HUES64 (cell line): ENCODE data around the gene DICER1.
"Not testable (repeated sequence)": the region's sequence is repeated elsewhere in the genome, so short reads cannot be mapped to it uniquely, and the experiment has no call there.

ENCODE experiments used
- H3K27ac ChIP-seq: 2 replicates; pipeline ENCODE4 v1.7.0; 2013; ENCODE audit warnings: low read depth, low read length, inconsistent platforms
- H3K27me3 ChIP-seq: 2 replicates; pipeline ENCODE4 v1.6.1; 2013; ENCODE audit warnings: mild to moderate bottlenecking, low read length; ENCODE audit not compliant: insufficient read depth
- H3K36me3 ChIP-seq: 2 replicates; pipeline ENCODE4 v1.6.1; 2013; ENCODE audit warnings: mild to moderate bottlenecking, low read length; ENCODE audit not compliant: insufficient read depth
- H3K4me1 ChIP-seq: 2 replicates; pipeline ENCODE4 v1.6.1; 2013; ENCODE audit warnings: mild to moderate bottlenecking, low read length, moderate library complexity; ENCODE audit not compliant: insufficient read depth
- H3K4me3 ChIP-seq: 2 replicates; pipeline ENCODE4 v1.5.1; 2013; ENCODE audit warnings: mild to moderate bottlenecking, low read length, moderate library complexity
- H3K9ac ChIP-seq: 2 replicates; pipeline ENCODE4 v1.6.1; 2013; ENCODE audit warnings: mild to moderate bottlenecking, low read depth, low read length
- H3K9me3 ChIP-seq: 2 replicates; pipeline ENCODE4 v1.6.1; 2013; ENCODE audit warnings: low read depth, low read length; ENCODE audit not compliant: insufficient read depth
- WGBS: fragments of 150-250, 120-280 bp; methylation state at CpG from one replicate; pipeline ENCODE4 v1.1.7; 2013; ENCODE audit warnings: missing lambda C conversion rate; 5-methylcytosine and 5-hydroxymethylcytosine counted together

Gene DICER1

GRCh38 chr14:95185033-95185766 is 27.9 kb upstream of the DICER1 start:
- no peak overlapping the region for H3K9ac ChIP-seq
- H3K9me3 ChIP-seq = peaks cover 6% of the 10 kb centered on the region
- WGBS = 92% methylated on average over 12 of the region's 12 CpGs
- no peak overlapping the region for H3K4me3 ChIP-seq
- peaks cover 17% of the 10 kb centered on the region for H3K4me1 ChIP-seq
- H3K27me3 ChIP-seq = no peaks in the 10 kb centered on the region
- no peak overlapping the region for H3K27ac ChIP-seq
- H3K36me3 ChIP-seq = no peaks in the 10 kb centered on the region

GRCh38 chr14:95184413-95184790 is 27.1 kb upstream of the DICER1 start:
- Histone ChIP-seq H3K4me3 (no peak overlapping the region), H3K36me3 (no peaks in the 10 kb centered on the region), H3K27ac (no peak overlapping the region), H3K9me3 (peaks cover 6% of the 10 kb centered on the region), H3K9ac (no peak overlapping the region), H3K4me1 (peaks cover 17% of the 10 kb centered on the region), H3K27me3 (no peaks in the 10 kb centered on the region)
- 100% methylated on average over 2 of the region's 2 CpGs for WGBS

- no peaks in the 10 kb centered on the region for H3K36me3 ChIP-seq
- H3K9ac ChIP-seq = no peak overlapping the region
- H3K27me3 ChIP-seq = no peaks in the 10 kb centered on the region
- WGBS = 82% methylated on average over 6 of the region's 6 CpGs
- no peak overlapping the region for H3K27ac ChIP-seq
- no peak overlapping the region for H3K4me3 ChIP-seq
- H3K9me3 ChIP-seq = peaks cover 6% of the 10 kb centered on the region
- H3K4me1 ChIP-seq = peaks cover 17% of the 10 kb centered on the region
Observed at GRCh38 chr14:95183532-95184412, 26.4 kb upstream of the DICER1 start.

- WGBS = 94% methylated on average over 1 of the region's 1 CpG
- peaks cover 17% of the 10 kb centered on the region for H3K4me1 ChIP-seq
Observed at GRCh38 chr14:95183082-95183481, 25.8 kb upstream of the DICER1 start.

DNA sequence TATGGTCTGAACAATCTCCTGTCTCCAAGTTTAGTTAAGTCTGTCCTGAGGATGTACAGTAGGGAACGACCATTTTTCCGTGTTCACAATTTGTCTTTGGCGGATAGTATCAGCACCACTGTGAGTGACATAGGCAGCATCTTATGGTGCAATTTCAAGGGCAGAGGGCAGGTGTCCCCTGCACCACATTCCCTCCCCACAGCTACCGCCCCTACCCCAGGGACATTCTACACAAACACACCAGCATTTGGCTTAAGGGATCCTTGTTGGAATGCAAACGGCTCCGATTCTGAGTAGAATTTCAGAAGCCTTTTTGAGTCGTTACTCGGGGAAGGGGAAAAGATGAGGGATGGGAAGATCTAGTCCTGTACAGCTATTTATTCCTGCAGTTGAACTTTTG is 25.1 kb upstream of the DICER1 start:
- Histone ChIP-seq H3K9ac (no peak overlapping the region), H3K27ac (no peak overlapping the region), H3K9me3 (no peaks in the 10 kb centered on the region), H3K36me3 (no peaks in the 10 kb centered on the region), H3K4me3 (no peak overlapping the region), H3K27me3 (no peaks in the 10 kb centered on the region), H3K4me1 (peaks cover 17% of the 10 kb centered on the region)
- 77% methylated on average over 8 of the region's 8 CpGs for WGBS

More at GRCh38 chr14:95183082-95183481, 25.8 kb upstream of the DICER1 start:
- Histone ChIP-seq H3K27ac (no peak overlapping the region), H3K4me3 (no peak overlapping the region), H3K27me3 (no peaks in the 10 kb centered on the region), H3K9me3 (peaks cover 4% of the 10 kb centered on the region), H3K9ac (no peak overlapping the region), H3K36me3 (no peaks in the 10 kb centered on the region)

DNA sequence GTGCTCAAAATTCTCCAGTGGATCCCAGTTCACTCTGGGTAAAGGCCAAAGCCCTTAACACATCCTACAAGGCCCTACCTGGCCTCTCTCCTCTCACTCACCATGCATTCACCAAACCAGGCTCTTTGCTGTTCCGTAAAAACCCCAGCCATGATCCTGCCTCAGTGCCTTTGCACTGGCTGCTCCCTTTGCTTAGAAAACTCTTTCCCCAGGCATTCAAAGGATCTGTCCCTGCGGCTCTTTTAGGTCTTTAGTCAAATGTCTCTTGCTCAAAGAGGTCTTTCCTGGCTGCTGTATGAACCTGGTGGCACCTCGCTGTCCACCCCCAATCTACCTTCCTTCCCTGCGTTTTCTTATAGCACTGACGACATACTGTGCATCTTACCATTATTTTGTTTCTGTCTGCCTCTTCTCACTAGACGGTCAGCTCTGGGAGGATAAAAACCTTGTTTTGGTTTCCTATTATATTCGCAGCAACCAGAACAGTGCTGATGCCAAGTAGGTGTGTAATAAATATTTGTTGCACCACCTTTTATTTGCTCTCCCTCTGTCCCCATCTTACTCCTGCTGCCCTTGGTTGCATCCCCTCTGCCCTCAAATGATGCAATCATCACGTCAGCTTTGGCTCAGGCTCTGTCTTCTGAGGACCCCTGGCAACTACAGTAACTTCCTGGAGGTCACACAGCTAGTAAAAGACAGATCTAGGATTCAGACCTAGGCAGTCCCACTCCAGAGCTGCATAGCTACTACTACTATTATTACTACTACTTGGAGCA is 23.8 kb upstream of the DICER1 start:
- Histone ChIP-seq H3K4me3 (no peak overlapping the region), H3K27ac (no peak overlapping the region), H3K27me3 (no peaks in the 10 kb centered on the region), H3K4me1 (peaks cover 17% of the 10 kb centered on the region), H3K36me3 (no peaks in the 10 kb centered on the region), H3K9me3 (no peaks in the 10 kb centered on the region), H3K9ac (no peak overlapping the region)
- 93% methylated on average over 8 of the region's 8 CpGs for WGBS

GRCh38 chr14:95175670-95176069 is 18.3 kb upstream of the DICER1 start:
- H3K9me3 ChIP-seq, H3K4me3 ChIP-seq, H3K36me3 ChIP-seq, H3K4me1 ChIP-seq, H3K27ac ChIP-seq, H3K27me3 ChIP-seq, H3K9ac ChIP-seq: not testable (repeated sequence)
- 80% methylated on average over 1 of the region's 3 CpGs for WGBS

DNA sequence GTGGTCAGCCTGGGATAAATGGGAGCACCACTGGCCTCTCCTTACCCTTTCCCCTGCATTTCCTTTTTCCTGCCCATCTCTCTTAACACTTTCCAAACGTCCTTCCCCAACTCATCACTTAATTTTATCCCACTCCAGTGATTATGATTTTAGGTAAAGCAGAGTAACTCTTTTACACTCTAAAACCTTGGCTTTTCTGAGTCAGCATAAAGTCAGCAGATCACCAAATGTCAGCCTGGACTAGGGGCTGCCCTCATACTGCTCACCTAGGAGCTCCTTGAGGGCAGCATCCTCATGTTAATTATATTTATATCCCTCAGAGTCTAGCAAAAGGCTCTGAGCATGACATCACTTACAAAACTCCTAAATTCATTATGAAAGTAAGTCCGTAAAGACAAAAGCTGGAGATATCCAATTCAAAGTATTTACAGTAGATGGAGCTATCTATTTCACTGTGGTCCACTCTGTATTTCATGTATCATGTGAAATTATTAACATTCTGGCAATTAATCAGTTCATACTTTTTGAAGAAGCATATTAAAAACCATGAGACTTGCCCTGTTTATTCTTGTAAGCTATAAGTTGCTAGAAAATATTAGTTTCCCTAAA is 17.0 kb upstream of the DICER1 start:
- H3K27ac ChIP-seq = no peak overlapping the region
- no peaks in the 10 kb centered on the region for H3K9me3 ChIP-seq
- H3K9ac ChIP-seq = no peak overlapping the region
- H3K4me3 ChIP-seq = no peak overlapping the region
- no peaks in the 10 kb centered on the region for H3K4me1 ChIP-seq
- WGBS = 65% methylated on average over 2 of the region's 2 CpGs
- H3K27me3 ChIP-seq = no peaks in the 10 kb centered on the region
- H3K36me3 ChIP-seq = no peaks in the 10 kb centered on the region

- H3K4me3 ChIP-seq = no peak overlapping the region
- no peak overlapping the region for H3K9ac ChIP-seq
- H3K4me1 ChIP-seq = no peaks in the 10 kb centered on the region
- H3K27me3 ChIP-seq = no peaks in the 10 kb centered on the region
- no peaks in the 10 kb centered on the region for H3K9me3 ChIP-seq
- H3K27ac ChIP-seq = no peak overlapping the region
- no peaks in the 10 kb centered on the region for H3K36me3 ChIP-seq
Observed at GRCh38 chr14:95173518-95173917, 16.2 kb upstream of the DICER1 start.

- WGBS = 94% methylated on average over 2 of the region's 2 CpGs
Observed at GRCh38 chr14:95167177-95167576, 9.8 kb upstream of the DICER1 start.

GRCh38 chr14:95165517-95165916 is 8.2 kb upstream of the DICER1 start:
- Histone ChIP-seq H3K27ac (no peak overlapping the region), H3K9ac (no peak overlapping the region), H3K36me3 (no peaks in the 10 kb centered on the region), H3K27me3 (no peaks in the 10 kb centered on the region), H3K9me3 (peaks cover 7% of the 10 kb centered on the region), H3K4me3 (no peak overlapping the region), H3K4me1 (peaks cover 12% of the 10 kb centered on the region)
- WGBS = 94% methylated on average over 2 of the region's 3 CpGs

More at GRCh38 chr14:95167177-95167576, 9.8 kb upstream of the DICER1 start:
- H3K4me1 ChIP-seq = peaks cover 11% of the 10 kb centered on the region
- no peak overlapping the region for H3K27ac ChIP-seq
- H3K4me3 ChIP-seq = no peak overlapping the region
- no peak overlapping the region for H3K9ac ChIP-seq
- H3K9me3 ChIP-seq = peaks cover 7% of the 10 kb centered on the region
- H3K27me3 ChIP-seq = no peaks in the 10 kb centered on the region
- no peaks in the 10 kb centered on the region for H3K36me3 ChIP-seq
